NB4 (cell line): Measurements from ENCODE around the gene ITGA11.

Experiments used
- POLR2A ChIP-seq: IDR thresholded peaks from 2 replicates; pipeline ENCODE4 v1.6.1; 2011; ENCODE audit warnings: mild to moderate bottlenecking; ENCODE audit not compliant: insufficient read length; ENCODE audit errors: extremely low read depth
- TF ChIP-seq, protein P1 (sequence below): IDR thresholded peaks from one replicate; pipeline ENCODE4 v1.5.1; 2012; ENCODE audit warnings: low read depth, low read length
- TF ChIP-seq, protein P2 (sequence below): IDR thresholded peaks from 2 replicates; pipeline ENCODE4 v1.6.1; 2011; ENCODE audit warnings: low read depth, low read length

DNA sequence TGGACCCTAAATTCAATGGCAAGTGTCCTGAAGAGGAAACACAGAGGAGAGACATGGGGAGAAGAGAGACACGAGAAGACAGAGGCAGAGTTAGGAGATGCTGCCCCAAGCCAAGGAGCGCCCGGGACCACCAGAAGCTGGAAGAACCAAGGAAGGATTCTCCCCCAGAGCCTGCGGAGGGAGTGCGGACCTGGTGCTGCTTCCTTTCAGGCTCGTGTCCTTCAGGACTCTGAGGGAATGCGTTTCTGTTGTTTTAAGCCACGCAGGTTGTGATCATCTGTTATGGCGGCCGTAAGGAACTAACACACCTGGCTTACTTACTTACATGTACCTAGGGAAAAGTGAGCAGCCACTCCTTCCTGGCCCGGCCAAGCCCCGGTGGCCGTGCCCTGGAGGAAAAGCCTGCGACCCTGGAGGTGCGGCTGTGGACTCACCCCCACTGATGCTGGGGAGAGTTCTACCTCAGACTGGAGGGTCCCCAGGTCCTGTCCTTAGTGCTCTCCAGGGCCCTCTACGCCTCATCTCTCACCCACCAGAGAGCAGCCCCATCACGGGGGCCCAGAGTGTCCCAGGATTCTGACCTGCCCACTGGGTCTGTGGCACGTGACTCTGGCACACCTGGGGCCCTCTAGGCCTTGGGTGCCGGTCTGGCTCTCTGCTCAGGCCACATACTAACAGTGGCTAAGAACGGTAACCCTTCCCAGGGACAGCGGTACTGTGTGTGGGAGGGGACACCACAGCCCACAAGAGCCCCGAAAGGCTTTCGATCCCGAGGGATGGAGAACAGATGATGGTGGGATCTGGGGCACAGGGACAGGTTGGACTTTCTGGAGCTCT, 61.8 kb downstream of the ITGA11 start:
- TF ChIP-seq, protein P1, sequence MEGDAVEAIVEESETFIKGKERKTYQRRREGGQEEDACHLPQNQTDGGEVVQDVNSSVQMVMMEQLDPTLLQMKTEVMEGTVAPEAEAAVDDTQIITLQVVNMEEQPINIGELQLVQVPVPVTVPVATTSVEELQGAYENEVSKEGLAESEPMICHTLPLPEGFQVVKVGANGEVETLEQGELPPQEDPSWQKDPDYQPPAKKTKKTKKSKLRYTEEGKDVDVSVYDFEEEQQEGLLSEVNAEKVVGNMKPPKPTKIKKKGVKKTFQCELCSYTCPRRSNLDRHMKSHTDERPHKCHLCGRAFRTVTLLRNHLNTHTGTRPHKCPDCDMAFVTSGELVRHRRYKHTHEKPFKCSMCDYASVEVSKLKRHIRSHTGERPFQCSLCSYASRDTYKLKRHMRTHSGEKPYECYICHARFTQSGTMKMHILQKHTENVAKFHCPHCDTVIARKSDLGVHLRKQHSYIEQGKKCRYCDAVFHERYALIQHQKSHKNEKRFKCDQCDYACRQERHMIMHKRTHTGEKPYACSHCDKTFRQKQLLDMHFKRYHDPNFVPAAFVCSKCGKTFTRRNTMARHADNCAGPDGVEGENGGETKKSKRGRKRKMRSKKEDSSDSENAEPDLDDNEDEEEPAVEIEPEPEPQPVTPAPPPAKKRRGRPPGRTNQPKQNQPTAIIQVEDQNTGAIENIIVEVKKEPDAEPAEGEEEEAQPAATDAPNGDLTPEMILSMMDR = no peak
- TF ChIP-seq POLR2A = no peak
- TF ChIP-seq, protein P2, sequence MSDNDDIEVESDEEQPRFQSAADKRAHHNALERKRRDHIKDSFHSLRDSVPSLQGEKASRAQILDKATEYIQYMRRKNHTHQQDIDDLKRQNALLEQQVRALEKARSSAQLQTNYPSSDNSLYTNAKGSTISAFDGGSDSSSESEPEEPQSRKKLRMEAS = no peak
